K562 (cell line): ENCODE data around the gene GALNT12. TPM values are rescaled to one million over a fixed set of nuclear protein-coding genes. Genes with fewer than 3 reads are reported as not detected.

Experiments
- ARID1B ChIP-seq: fragments of 450-650 bp; IDR thresholded peaks from 2 replicates; pipeline ENCODE4 v1.6.1; 2016; ENCODE audit warnings: antibody characterized with exemption, mild to moderate bottlenecking, inconsistent platforms
- ATF7 ChIP-seq: fragments of 450-650 bp; IDR thresholded peaks from 2 replicates; pipeline ENCODE4 v1.7.1; 2014; ENCODE audit warnings: mild to moderate bottlenecking, moderate library complexity
- CTBP1 ChIP-seq: fragments of 450-650 bp; IDR thresholded peaks from 2 replicates; pipeline ENCODE4 v1.6.1; 2016; ENCODE audit warnings: borderline replicate concordance
- FOSL1 ChIP-seq: fragments of 200-800 bp; sonication (Bioruptor generic); conservative IDR thresholded peaks from 2 replicates; pipeline ENCODE4 v1.6.1; 2016; ENCODE audit warnings: missing genetic modification characterization, missing compliant biosample characterization
- JUN ChIP-seq, 2 experiments: sonication (generic) in 1 of 2; formaldehyde crosslinking in 1 of 2; IDR thresholded peaks; 2 replicates each; pipeline versions ENCODE4 v1.6.1 to v1.8.0; 2012 to 2022; ENCODE audit warnings: borderline replicate concordance in 2 of 2, mild to moderate bottlenecking in 2 of 2, improper control_type of control experiment in 1 of 2, low read depth in 1 of 2, low read length in 1 of 2, missing genetic modification reagents in 1 of 2
- JUND ChIP-seq, 2 experiments: IDR thresholded peaks; 2 replicates in 1 of 2; 3 replicates in 1 of 2; pipeline ENCODE4 v1.6.1; 2011; ENCODE audit warnings: borderline replicate concordance in 2 of 2, low read depth in 2 of 2, low read length in 2 of 2, improper control_type of control experiment in 1 of 2, missing biosample characterization in 1 of 2, missing genetic modification characterization in 1 of 2, missing genetic modification reagents in 1 of 2
- MEIS2 ChIP-seq: fragments of 450-650 bp; IDR thresholded peaks from 2 replicates; pipeline ENCODE4 v1.6.1; 2014; ENCODE audit warnings: mild to moderate bottlenecking; ENCODE audit not compliant: partially characterized antibody
- NCOA6 ChIP-seq: fragments of 450-650 bp; IDR thresholded peaks from 2 replicates; pipeline ENCODE4 v1.6.1; 2017; ENCODE audit warnings: mild to moderate bottlenecking
- POLR2B ChIP-seq: fragments of 450-650 bp; IDR thresholded peaks from 2 replicates; pipeline ENCODE4 v1.6.1; 2018; ENCODE audit warnings: low read depth; ENCODE audit not compliant: partially characterized antibody
- RCOR1 ChIP-seq, 2 experiments: IDR thresholded peaks; 2 replicates each; pipeline ENCODE4 v1.6.1; 2012; ENCODE audit warnings: low read depth in 2 of 2, low read length in 2 of 2, borderline replicate concordance in 1 of 2, improper control_type of control experiment in 1 of 2
- STAT5B ChIP-seq: fragments of 250-450 bp; sonication (Bioruptor Pico); IDR thresholded peaks from 2 replicates; pipeline ENCODE4 v1.8.0; 2021; ENCODE audit warnings: mild to moderate bottlenecking, inconsistent platforms
- TAF9B ChIP-seq: fragments of 450-650 bp; IDR thresholded peaks from 2 replicates; pipeline ENCODE4 v1.6.1; 2018; ENCODE audit warnings: mild to moderate bottlenecking; ENCODE audit not compliant: partially characterized antibody
- TBP ChIP-seq: optimal IDR thresholded peaks from 2 replicates; pipeline ENCODE3; 2011; ENCODE audit warnings: low read depth, low read length, improper control_type of control experiment
- TCF3 ChIP-seq: sonication (generic); formaldehyde crosslinking; IDR thresholded peaks from 2 replicates; pipeline ENCODE4 v1.4.0; 2020; ENCODE audit warnings: mild to moderate bottlenecking, missing genetic modification reagents
- TEAD4 ChIP-seq, 2 experiments: sonication (generic) in 1 of 2; formaldehyde crosslinking in 1 of 2; IDR thresholded peaks; 2 replicates each; pipeline versions ENCODE4 v1.6.1 to v1.8.0; 2012 to 2022; ENCODE audit warnings: borderline replicate concordance in 1 of 2, inconsistent platforms in 1 of 2, low read length in 1 of 2, mild to moderate bottlenecking in 1 of 2, missing genetic modification reagents in 1 of 2
- ZNF445 ChIP-seq: fragments of 250-450 bp; sonication (Bioruptor Pico); IDR thresholded peaks from 2 replicates; pipeline ENCODE4 v1.4.0; 2020; ENCODE audit warnings: low read depth, mild to moderate bottlenecking, moderate library complexity
- ZNF76 ChIP-seq: fragments of 250-450 bp; sonication (Bioruptor Pico); IDR thresholded peaks from 2 replicates; pipeline ENCODE4 v1.4.0; 2020; ENCODE audit warnings: mild to moderate bottlenecking, moderate library complexity, borderline replicate concordance
- polyA plus RNA-seq, 8 experiments: library from polyadenylated mRNA; depleted of rRNA in 4 of 8; stranded (reverse) in 5 of 8; unstranded in 3 of 8; fragments of >200 nt; fragmentation: Nextera tagmentation in 2 of 8; fragmentation: Illumina TruSeq in 1 of 8; extraction: Ambion mirVana in 2 of 8; extraction: Trizol in 1 of 8; gene quantifications; 2 replicates each; pipeline versions ENCODE4 v1.2.1 to v1.2.3, GENCODE V29; 2011 to 2014; ENCODE audit warnings: inconsistent platforms in 1 of 8, missing spikeins in 1 of 8
- total RNA-seq, 7 experiments: library from RNA; depleted of rRNA in 6 of 7; stranded (reverse); fragments of >200 nt in 6 of 7; fragmentation: Illumina TruSeq in 2 of 7; extraction: Trizol in 2 of 7; gene quantifications; 2 replicates each; pipeline versions ENCODE4 v1.2.1 to v1.2.3, GENCODE V29; 2011 to 2021; ENCODE audit warnings: low replicate concordance in 1 of 7
- TF ChIP-seq, protein P1 (sequence below): fragments of 450-650 bp; IDR thresholded peaks from 2 replicates; pipeline ENCODE4 v1.6.1; 2018; ENCODE audit not compliant: partially characterized antibody
- TF ChIP-seq, protein P2 (sequence below): fragments of 200-800 bp; sonication (Bioruptor generic); IDR thresholded peaks from 2 replicates; pipeline ENCODE4 v1.6.1; 2017; ENCODE audit warnings: missing genetic modification characterization, missing compliant biosample characterization
- TF ChIP-seq, protein P3 (sequence below): sonication (generic); IDR thresholded peaks from 2 replicates; pipeline ENCODE4 v1.6.1; 2016

Gene GALNT12
- total and polyA plus RNA-seq, 9 of the 15 experiments (the other 6 are each of a cell fraction or from before 2014, with no cell fraction given): 29.7 to 82.9 (median 44.2) TPM

GRCh38 chr9:98885575-98886295 lies 78.3 kb downstream of the GALNT12 start (continued):
- TF ChIP-seq, protein P1, sequence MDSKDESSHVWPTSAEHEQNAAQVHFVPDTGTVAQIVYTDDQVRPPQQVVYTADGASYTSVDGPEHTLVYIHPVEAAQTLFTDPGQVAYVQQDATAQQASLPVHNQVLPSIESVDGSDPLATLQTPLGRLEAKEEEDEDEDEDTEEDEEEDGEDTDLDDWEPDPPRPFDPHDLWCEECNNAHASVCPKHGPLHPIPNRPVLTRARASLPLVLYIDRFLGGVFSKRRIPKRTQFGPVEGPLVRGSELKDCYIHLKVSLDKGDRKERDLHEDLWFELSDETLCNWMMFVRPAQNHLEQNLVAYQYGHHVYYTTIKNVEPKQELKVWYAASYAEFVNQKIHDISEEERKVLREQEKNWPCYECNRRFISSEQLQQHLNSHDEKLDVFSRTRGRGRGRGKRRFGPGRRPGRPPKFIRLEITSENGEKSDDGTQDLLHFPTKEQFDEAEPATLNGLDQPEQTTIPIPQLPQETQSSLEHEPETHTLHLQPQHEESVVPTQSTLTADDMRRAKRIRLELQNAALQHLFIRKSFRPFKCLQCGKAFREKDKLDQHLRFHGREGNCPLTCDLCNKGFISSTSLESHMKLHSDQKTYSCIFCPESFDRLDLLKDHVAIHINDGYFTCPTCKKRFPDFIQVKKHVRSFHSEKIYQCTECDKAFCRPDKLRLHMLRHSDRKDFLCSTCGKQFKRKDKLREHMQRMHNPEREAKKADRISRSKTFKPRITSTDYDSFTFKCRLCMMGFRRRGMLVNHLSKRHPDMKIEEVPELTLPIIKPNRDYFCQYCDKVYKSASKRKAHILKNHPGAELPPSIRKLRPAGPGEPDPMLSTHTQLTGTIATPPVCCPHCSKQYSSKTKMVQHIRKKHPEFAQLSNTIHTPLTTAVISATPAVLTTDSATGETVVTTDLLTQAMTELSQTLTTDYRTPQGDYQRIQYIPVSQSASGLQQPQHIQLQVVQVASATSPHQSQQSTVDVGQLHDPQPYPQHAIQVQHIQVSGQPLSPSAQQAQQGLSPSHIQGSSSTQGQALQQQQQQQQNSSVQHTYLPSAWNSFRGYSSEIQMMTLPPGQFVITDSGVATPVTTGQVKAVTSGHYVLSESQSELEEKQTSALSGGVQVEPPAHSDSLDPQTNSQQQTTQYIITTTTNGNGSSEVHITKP: peak; percentile 74
- TF ChIP-seq ARID1B (peak; percentile 65), CTBP1 (peak; percentile 49; the same call in 1 of the 2 replicates), TAF9B (no peak), FOSL1 (tag) (peak; percentile 73), TEAD4 (IDR thresholded peaks at IDR 0.05; ENCODE audit: low read length) (0 out of 2 replicates have a peak, but pooled peaks have one; percentile 29), TEAD4 (CRISPR knock-in tag; IDR thresholded peaks at IDR 0.05; ENCODE audit: borderline replicate concordance) (no peak), JUN (IDR thresholded peaks at IDR 0.05; ENCODE audit: borderline replicate concordance, low read depth, low read length) (peak; percentile 49; the same call in 1 of the 2 replicates), JUN (CRISPR knock-in tag; IDR thresholded peaks at IDR 0.05; ENCODE audit: borderline replicate concordance) (no peak), MEIS2 (peak; percentile 84), NCOA6 (no peak), ZNF76 (no peak), POLR2B (no peak), JUND (IDR thresholded peaks at IDR 0.05; ENCODE audit: borderline replicate concordance, low read depth, low read length) (peak; percentile 88), JUND (tag; IDR thresholded peaks at IDR 0.05; ENCODE audit: borderline replicate concordance, low read depth, low read length) (peak; percentile 75; the same call in 1 of the 3 replicates), ATF7 (peak; percentile 26; the same call in 1 of the 2 replicates), TCF3 (CRISPR knock-in tag) (peak; percentile 28; the same call in 1 of the 2 replicates), ZNF445 (CRISPR knock-in tag) (no peak), STAT5B (CRISPR knock-in tag) (no peak), TBP (no peak), RCOR1 (IDR thresholded peaks at IDR 0.05; ENCODE audit: borderline replicate concordance in 1 of 2, low read depth in 2 of 2, low read length in 2 of 2) (no peak; a peak in 1 of 4 replicates)
- TF ChIP-seq, protein P2, sequence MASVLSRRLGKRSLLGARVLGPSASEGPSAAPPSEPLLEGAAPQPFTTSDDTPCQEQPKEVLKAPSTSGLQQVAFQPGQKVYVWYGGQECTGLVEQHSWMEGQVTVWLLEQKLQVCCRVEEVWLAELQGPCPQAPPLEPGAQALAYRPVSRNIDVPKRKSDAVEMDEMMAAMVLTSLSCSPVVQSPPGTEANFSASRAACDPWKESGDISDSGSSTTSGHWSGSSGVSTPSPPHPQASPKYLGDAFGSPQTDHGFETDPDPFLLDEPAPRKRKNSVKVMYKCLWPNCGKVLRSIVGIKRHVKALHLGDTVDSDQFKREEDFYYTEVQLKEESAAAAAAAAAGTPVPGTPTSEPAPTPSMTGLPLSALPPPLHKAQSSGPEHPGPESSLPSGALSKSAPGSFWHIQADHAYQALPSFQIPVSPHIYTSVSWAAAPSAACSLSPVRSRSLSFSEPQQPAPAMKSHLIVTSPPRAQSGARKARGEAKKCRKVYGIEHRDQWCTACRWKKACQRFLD (CRISPR knock-in tag): peak; percentile 21; the same call in 1 of the 2 replicates
- TF ChIP-seq, protein P3, sequence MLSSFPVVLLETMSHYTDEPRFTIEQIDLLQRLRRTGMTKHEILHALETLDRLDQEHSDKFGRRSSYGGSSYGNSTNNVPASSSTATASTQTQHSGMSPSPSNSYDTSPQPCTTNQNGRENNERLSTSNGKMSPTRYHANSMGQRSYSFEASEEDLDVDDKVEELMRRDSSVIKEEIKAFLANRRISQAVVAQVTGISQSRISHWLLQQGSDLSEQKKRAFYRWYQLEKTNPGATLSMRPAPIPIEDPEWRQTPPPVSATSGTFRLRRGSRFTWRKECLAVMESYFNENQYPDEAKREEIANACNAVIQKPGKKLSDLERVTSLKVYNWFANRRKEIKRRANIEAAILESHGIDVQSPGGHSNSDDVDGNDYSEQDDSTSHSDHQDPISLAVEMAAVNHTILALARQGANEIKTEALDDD: 0 out of 2 replicates have a peak, but pooled peaks have one; percentile 18
